ENCODE measurements around the gene RBAK.
"Not testable (repeated sequence)": the region's sequence is repeated elsewhere in the genome, so short reads cannot be mapped to it uniquely, and the experiment has no call there.

DNA sequence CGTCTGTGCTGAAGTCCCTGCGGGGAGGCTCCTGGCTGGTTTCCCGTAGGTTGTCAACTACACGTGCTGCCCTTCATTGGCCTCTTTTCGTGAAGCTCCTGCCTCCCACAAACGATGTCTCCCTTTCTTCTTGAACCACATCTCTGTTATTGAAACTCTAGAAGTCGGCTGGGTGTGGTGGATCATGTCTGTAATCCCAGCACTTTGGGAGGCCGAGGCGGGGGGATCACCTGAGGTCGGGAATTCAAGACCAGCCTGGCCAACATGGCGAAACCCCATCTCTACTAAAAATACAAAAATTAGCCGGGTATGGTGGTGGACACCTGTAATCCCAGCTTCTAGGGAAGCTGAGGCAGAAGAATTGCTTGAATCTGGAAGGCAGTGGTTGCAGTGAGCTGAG lies 28.0 kb upstream of the RBAK start:
- TF ChIP-seq, protein P1, sequence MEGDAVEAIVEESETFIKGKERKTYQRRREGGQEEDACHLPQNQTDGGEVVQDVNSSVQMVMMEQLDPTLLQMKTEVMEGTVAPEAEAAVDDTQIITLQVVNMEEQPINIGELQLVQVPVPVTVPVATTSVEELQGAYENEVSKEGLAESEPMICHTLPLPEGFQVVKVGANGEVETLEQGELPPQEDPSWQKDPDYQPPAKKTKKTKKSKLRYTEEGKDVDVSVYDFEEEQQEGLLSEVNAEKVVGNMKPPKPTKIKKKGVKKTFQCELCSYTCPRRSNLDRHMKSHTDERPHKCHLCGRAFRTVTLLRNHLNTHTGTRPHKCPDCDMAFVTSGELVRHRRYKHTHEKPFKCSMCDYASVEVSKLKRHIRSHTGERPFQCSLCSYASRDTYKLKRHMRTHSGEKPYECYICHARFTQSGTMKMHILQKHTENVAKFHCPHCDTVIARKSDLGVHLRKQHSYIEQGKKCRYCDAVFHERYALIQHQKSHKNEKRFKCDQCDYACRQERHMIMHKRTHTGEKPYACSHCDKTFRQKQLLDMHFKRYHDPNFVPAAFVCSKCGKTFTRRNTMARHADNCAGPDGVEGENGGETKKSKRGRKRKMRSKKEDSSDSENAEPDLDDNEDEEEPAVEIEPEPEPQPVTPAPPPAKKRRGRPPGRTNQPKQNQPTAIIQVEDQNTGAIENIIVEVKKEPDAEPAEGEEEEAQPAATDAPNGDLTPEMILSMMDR (IDR thresholded peaks at IDR 0.05): not testable (repeated sequence)
- not testable (repeated sequence) for TF ChIP-seq POLR2A (IDR thresholded peaks at IDR 0.05)
